ENCODE measurements around the gene MYO5A. TPM values are rescaled to one million over a fixed set of nuclear protein-coding genes. Genes with fewer than 3 reads are reported as not detected.

Gene MYO5A
- total RNA-seq, 1 donor from 2014 or later: 41.0 TPM

- Mint-ChIP-seq H3K36me3 (ENCODE audit: low read depth) (peaks cover 2% of the 10 kb centered on the region), H3K27me3 (ENCODE audit: low read depth) (no peaks in the 10 kb centered on the region), H3K27ac (ENCODE audit: unreplicated experiment) (no peak overlapping the region), H3K9me3 (ENCODE audit: low read depth) (no peaks in the 10 kb centered on the region), H3K4me1 (ENCODE audit: low read depth) (peaks cover 17% of the 10 kb centered on the region), H3K4me3 (ENCODE audit: unreplicated experiment) (no peak overlapping the region)
- DNase-seq (ENCODE audit: low spot score): no peak
- TF ChIP-seq CTCF (IDR thresholded peaks at IDR 0.05): no peak
Observed at GRCh38 chr15:52499506-52499905, 29.2 kb downstream of the MYO5A start.

GRCh38 chr15:52498706-52499105, 30.0 kb downstream of the MYO5A start:
- Mint-ChIP-seq H3K9me3 (ENCODE audit: low read depth) (no peaks in the 10 kb centered on the region), H3K4me1 (ENCODE audit: low read depth) (peaks cover 14% of the 10 kb centered on the region), H3K27me3 (ENCODE audit: low read depth) (no peaks in the 10 kb centered on the region), H3K4me3 (ENCODE audit: unreplicated experiment) (no peak overlapping the region), H3K27ac (ENCODE audit: unreplicated experiment) (peak overlapping the region; percentile 27), H3K36me3 (ENCODE audit: low read depth) (peaks cover 2% of the 10 kb centered on the region)
- DNase-seq (ENCODE audit: low spot score): no peak
- TF ChIP-seq CTCF (IDR thresholded peaks at IDR 0.05): no peak

- Mint-ChIP-seq H3K4me1 (ENCODE audit: low read depth) (peaks cover 17% of the 10 kb centered on the region), H3K9me3 (ENCODE audit: low read depth) (no peaks in the 10 kb centered on the region)
- DNase-seq (ENCODE audit: low spot score): no peak
Observed at GRCh38 chr15:52496776-52497470, 31.8 kb downstream of the MYO5A start.

GRCh38 chr15:52496175-52496574, 32.5 kb downstream of the MYO5A start:
- Mint-ChIP-seq H3K36me3 (ENCODE audit: low read depth) (no peaks in the 10 kb centered on the region), H3K27me3 (ENCODE audit: low read depth) (no peaks in the 10 kb centered on the region), H3K4me3 (ENCODE audit: unreplicated experiment) (no peak overlapping the region), H3K27ac (ENCODE audit: unreplicated experiment) (no peak overlapping the region), H3K9me3 (ENCODE audit: low read depth) (no peaks in the 10 kb centered on the region), H3K4me1 (ENCODE audit: low read depth) (peaks cover 23% of the 10 kb centered on the region)
- no peak for DNase-seq (ENCODE audit: low spot score)
- no peak for TF ChIP-seq CTCF (IDR thresholded peaks at IDR 0.05)

More at GRCh38 chr15:52496776-52497470, 31.8 kb downstream of the MYO5A start:
- no peaks in the 10 kb centered on the region for H3K27me3 Mint-ChIP-seq (ENCODE audit: low read depth)
- no peak for TF ChIP-seq CTCF (IDR thresholded peaks at IDR 0.05)
- H3K27ac Mint-ChIP-seq (ENCODE audit: unreplicated experiment): no peak overlapping the region
- H3K36me3 Mint-ChIP-seq (ENCODE audit: low read depth): no peaks in the 10 kb centered on the region
- H3K4me3 Mint-ChIP-seq (ENCODE audit: unreplicated experiment): no peak overlapping the region

- Mint-ChIP-seq H3K27ac (ENCODE audit: unreplicated experiment) (no peak overlapping the region), H3K4me1 (ENCODE audit: low read depth) (peaks cover 25% of the 10 kb centered on the region), H3K36me3 (ENCODE audit: low read depth) (no peaks in the 10 kb centered on the region), H3K9me3 (ENCODE audit: low read depth) (no peaks in the 10 kb centered on the region), H3K4me3 (ENCODE audit: unreplicated experiment) (no peak overlapping the region), H3K27me3 (ENCODE audit: low read depth) (no peaks in the 10 kb centered on the region)
- no peak for DNase-seq (ENCODE audit: low spot score)
- no peak for TF ChIP-seq CTCF (IDR thresholded peaks at IDR 0.05)
Observed at GRCh38 chr15:52495125-52495524, 33.6 kb downstream of the MYO5A start.
